Measurements from ENCODE around the gene CTF1. TPM values are rescaled to one million over a fixed set of nuclear protein-coding genes. Genes with fewer than 3 reads are reported as not detected.

Gene CTF1
- total and polyA plus RNA-seq, 12 donors, result 2.1 to 13.9 (median 5.8) TPM

DNA sequence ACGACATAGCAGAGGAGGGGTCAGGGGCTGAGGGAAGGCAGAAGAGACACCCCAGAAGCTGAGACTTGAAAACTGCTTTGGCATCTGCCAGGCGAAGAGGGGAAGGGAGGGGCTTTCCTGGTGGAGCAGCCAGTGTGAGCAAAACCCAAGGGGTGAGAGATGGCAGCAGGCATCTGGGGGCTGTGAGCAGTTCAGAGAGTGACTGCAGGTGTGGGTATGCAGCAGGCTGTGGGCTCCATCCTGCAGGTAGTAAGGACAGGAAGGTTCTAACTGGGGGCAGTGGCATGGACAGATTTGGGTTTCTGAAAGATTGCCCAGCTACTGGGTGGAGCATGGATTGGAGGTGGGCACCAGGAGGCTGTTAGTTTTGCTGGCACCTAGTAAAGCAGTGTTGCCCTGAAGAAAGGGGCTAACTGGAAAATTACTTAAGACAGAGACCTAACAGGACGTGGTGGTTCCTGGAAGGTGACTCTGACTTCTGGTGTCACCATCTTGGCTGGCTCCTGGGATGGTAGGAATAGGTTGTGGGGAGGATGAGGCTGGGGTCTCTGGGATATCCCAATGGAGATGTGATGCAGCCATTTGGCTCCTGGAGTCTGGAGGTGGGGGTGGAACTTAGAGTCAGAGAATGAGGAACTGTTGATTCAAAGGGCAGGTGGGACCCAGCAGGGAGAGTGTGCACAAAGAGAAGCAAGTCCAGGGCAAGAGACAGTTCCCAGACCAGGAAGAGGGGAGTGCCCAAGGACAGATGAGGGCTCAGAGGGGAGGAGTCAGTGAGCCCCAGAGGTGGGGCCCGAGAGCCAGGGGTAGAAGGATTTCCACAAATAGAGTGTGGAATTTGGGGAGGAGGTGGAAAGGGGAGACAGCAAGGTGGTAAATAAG is 13.7 kb upstream of the CTF1 start:
- Histone ChIP-seq H3K9me3 (replicated peaks in 1 of 3) (no peaks in the 10 kb centered on the region), H3K27me3 (no peaks in the 10 kb centered on the region), H3K4me3 (no peak overlapping the region), H3K27ac (no peak overlapping the region), H3K36me3 (replicated peaks in 1 of 2) (peaks cover 0 to 23% of the 10 kb centered on the region in 2 donors), H3K4me1 (replicated peaks in 1 of 2) (no peaks in the 10 kb centered on the region)
- peak in 1 of 7 donors; percentile 14 for DNase-seq
- intact Hi-C loops (cut with DNase I), result no loop called here
- WGBS, 4 donors, result 70 to 74% (median 73%) methylated on average over 4 of the region's 4 CpGs
- no peak for TF ChIP-seq POLR2A (IDR thresholded peaks at IDR 0.05)
- TF ChIP-seq, protein P1, sequence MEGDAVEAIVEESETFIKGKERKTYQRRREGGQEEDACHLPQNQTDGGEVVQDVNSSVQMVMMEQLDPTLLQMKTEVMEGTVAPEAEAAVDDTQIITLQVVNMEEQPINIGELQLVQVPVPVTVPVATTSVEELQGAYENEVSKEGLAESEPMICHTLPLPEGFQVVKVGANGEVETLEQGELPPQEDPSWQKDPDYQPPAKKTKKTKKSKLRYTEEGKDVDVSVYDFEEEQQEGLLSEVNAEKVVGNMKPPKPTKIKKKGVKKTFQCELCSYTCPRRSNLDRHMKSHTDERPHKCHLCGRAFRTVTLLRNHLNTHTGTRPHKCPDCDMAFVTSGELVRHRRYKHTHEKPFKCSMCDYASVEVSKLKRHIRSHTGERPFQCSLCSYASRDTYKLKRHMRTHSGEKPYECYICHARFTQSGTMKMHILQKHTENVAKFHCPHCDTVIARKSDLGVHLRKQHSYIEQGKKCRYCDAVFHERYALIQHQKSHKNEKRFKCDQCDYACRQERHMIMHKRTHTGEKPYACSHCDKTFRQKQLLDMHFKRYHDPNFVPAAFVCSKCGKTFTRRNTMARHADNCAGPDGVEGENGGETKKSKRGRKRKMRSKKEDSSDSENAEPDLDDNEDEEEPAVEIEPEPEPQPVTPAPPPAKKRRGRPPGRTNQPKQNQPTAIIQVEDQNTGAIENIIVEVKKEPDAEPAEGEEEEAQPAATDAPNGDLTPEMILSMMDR (IDR thresholded peaks at IDR 0.05), result no peak

DNA sequence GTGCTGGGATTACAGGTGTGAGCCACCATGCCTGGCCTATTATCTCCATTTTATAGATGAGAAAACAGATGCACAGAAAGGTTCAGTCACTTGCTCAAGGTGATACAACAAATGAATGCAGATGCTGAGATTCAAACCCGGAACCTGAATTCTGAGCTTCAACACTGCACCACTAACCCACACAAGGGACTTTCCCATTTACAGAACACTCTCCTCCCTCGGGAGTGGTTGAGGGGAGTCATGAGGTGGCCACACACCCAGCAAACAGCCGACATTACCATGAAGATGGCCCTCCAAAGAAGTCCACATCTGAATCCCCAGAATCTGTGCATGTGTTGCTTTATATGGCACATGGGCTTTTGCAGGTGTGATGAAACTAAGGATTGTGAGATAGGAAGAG is 11.7 kb upstream of the CTF1 start:
- DNase-seq, result no peak
- H3K27ac ChIP-seq, result no peak overlapping the region
- H3K9me3 ChIP-seq (replicated peaks in 1 of 3), result no peaks in the 10 kb centered on the region
- no peak for TF ChIP-seq POLR2A (IDR thresholded peaks at IDR 0.05)
- TF ChIP-seq, protein P1 (IDR thresholded peaks at IDR 0.05), result no peak
- peaks cover 0 to 42% of the 10 kb centered on the region in 2 donors for H3K36me3 ChIP-seq (replicated peaks in 1 of 2)
- H3K4me1 ChIP-seq (replicated peaks in 1 of 2), result peaks cover 0 to 4% of the 10 kb centered on the region in 2 donors
- no peaks in the 10 kb centered on the region for H3K27me3 ChIP-seq
- intact Hi-C loops (cut with DNase I), result no loop called here
- no peak overlapping the region for H3K4me3 ChIP-seq
- WGBS, 4 donors, result 84 to 90% (median 86%) methylated on average over 3 of the region's 3 CpGs

DNA sequence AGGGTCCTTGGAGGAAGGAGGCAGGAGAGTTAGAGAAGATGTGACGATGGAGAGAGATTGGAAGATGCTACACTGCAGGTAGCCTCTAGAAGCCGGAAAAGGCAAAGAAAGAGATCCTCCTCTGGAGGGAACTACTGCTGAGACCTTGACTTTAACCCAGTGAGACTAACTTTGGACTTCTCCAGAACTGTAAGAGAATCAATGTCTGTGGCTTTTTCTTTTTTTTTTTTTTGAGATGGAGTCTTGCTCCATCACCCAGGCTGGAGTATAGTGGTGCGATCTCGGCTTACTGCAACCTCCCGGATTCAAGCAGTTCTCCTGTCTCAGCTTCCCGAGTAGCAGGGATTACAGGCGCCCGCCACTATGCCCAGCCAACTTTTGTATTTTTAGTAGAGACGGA is 11.2 kb upstream of the CTF1 start:
- intact Hi-C loops (cut with DNase I), result no loop called here
- WGBS, 4 donors, result 92 to 95% (median 93%) methylated on average over 9 of the region's 9 CpGs
- no peak for TF ChIP-seq POLR2A (IDR thresholded peaks at IDR 0.05)
- TF ChIP-seq, protein P1 (IDR thresholded peaks at IDR 0.05), result no peak

DNA sequence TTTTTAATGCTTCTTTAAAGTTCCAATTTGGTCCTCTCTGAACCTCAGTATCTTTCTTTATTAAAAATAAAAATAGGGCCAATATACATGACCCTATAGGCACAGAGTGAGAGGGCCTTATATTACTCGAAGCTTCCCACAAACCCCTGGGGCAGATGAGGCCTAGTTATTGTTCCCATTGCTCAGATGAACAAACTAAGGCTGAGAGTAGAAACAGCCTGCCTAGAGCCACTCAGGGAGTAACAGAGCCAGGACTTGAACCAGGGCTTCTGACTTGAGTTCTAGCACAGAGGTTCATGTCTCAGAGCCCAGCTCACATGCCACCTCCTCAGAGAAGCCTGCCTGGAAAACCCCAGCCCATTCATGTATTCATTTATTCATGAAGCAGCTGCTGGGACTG is 10.3 kb upstream of the CTF1 start:
- Histone ChIP-seq H3K4me1 (replicated peaks in 1 of 2) (peaks cover 0 to 9% of the 10 kb centered on the region in 2 donors), H3K9me3 (replicated peaks in 1 of 3) (no peaks in the 10 kb centered on the region), H3K27ac (no peak overlapping the region), H3K4me3 (no peak overlapping the region), H3K36me3 (replicated peaks in 1 of 2) (peaks cover 0 to 45% of the 10 kb centered on the region in 2 donors), H3K27me3 (no peaks in the 10 kb centered on the region)
- WGBS, 4 donors, result 79 to 100% (median 86%) methylated on average over 1 of the region's 1 CpG
- intact Hi-C loops (cut with DNase I), result no loop called here
- no peak for DNase-seq
- TF ChIP-seq, protein P1 (IDR thresholded peaks at IDR 0.05), result no peak
- no peak for TF ChIP-seq POLR2A (IDR thresholded peaks at IDR 0.05)

More for the DNA sequence above, 11.2 kb upstream of the CTF1 start:
- peaks cover 0 to 45% of the 10 kb centered on the region in 2 donors for H3K36me3 ChIP-seq (replicated peaks in 1 of 2)
- no peak overlapping the region for H3K4me3 ChIP-seq
- peaks cover 0 to 8% of the 10 kb centered on the region in 2 donors for H3K4me1 ChIP-seq (replicated peaks in 1 of 2)
- H3K27ac ChIP-seq, result no peak overlapping the region
- no peaks in the 10 kb centered on the region for H3K9me3 ChIP-seq (replicated peaks in 1 of 3)
- no peak for DNase-seq
- no peaks in the 10 kb centered on the region for H3K27me3 ChIP-seq

Measured in adrenal gland (tissue), 12 donors.